GM23248 (cell line): Measurements from ENCODE around the gene TMA7.

Source experiments
- EZH2 ChIP-seq: fragments of 200-600 bp; sonication (generic); IDR thresholded peaks from 2 replicates; pipeline ENCODE4 v1.6.1; 2018; ENCODE audit warnings: antibody characterized with exemption, mild to moderate bottlenecking; ENCODE audit not compliant: insufficient read depth, poor library complexity, severe bottlenecking
- EZH2phosphoT487 ChIP-seq: fragments of 200-600 bp; sonication (generic); IDR thresholded peaks from 2 replicates; pipeline ENCODE4 v1.6.1; 2018; ENCODE audit warnings: antibody characterized with exemption, moderate library complexity, mild to moderate bottlenecking, low read depth; ENCODE audit not compliant: insufficient read depth

DNA sequence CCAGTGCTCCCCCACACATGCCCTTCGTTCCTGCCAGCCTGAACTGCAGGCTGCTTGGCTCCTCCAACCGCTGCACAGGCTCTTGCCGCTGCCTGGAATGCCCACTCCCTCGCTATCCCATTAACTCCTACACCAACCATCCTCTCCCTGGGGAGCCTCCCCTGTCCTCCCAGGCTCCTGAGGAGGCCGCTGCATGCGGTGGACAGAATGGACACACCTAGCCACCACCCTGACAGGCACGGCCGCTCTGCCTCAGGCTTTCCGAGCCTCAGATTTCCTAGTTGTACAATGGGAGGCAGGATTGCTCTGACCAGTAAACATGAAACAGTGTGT, 12.5 kb upstream of the TMA7 start:
- TF ChIP-seq EZH2 (no peak), EZH2phosphoT487 (no peak)
